Mesenchymal stem cell (in vitro differentiated cells and primary cell): ENCODE results near the gene ADAMTSL5.
"Not testable (repeated sequence)": the region's sequence is repeated elsewhere in the genome, so short reads cannot be mapped to it uniquely, and the experiment has no call there.

Experiments
- DNase-seq: peaks from one replicate; pipeline ENCODE4 v3.0.0-alpha.2; 2013
- H2AFZ ChIP-seq: one replicate; pipeline ENCODE4 v1.6.1; 2013; ENCODE audit warnings: low read depth, mild to moderate bottlenecking, control low read depth, inconsistent platforms, low read length, moderate library complexity
- H2AK5ac ChIP-seq: 2 replicates; pipeline ENCODE4 v1.6.1; 2013; ENCODE audit warnings: low read length, moderate library complexity, mild to moderate bottlenecking, inconsistent platforms; ENCODE audit not compliant: severe bottlenecking
- H2BK120ac ChIP-seq: one replicate; pipeline ENCODE4 v1.6.1; 2013; ENCODE audit warnings: low read depth, mild to moderate bottlenecking, inconsistent platforms, low read length, moderate library complexity
- H2BK12ac ChIP-seq, 2 experiments: one replicate each; pipeline ENCODE4 v1.6.1; 2013; ENCODE audit warnings: inconsistent platforms in 2 of 2, low read length in 2 of 2, mild to moderate bottlenecking in 2 of 2, moderate library complexity in 2 of 2, control low read depth in 1 of 2
- H2BK15ac ChIP-seq: one replicate; pipeline ENCODE4 v1.6.1; 2013; ENCODE audit warnings: mild to moderate bottlenecking, low read depth, inconsistent platforms; ENCODE audit not compliant: poor library complexity, severe bottlenecking
- H2BK5ac ChIP-seq: 2 replicates; pipeline ENCODE4 v1.6.1; 2013; ENCODE audit warnings: low read depth, mild to moderate bottlenecking, low read length, control low read depth, inconsistent platforms; ENCODE audit not compliant: poor library complexity, severe bottlenecking
- H3K14ac ChIP-seq, 2 experiments: one replicate each; pipeline ENCODE4 v1.6.1; 2013; ENCODE audit warnings: inconsistent platforms in 2 of 2, low read length in 2 of 2, control low read depth in 1 of 2, mild to moderate bottlenecking in 1 of 2, moderate library complexity in 1 of 2
- H3K18ac ChIP-seq, 2 experiments: one replicate each; pipeline ENCODE4 v1.6.1; 2013; ENCODE audit warnings: inconsistent platforms in 2 of 2, low read length in 2 of 2, control low read depth in 1 of 2, low read depth in 1 of 2, mild to moderate bottlenecking in 1 of 2
- H3K23ac ChIP-seq, 2 experiments: one replicate each; pipeline ENCODE4 v1.6.1; 2013; ENCODE audit warnings: inconsistent platforms in 2 of 2, low read length in 2 of 2, mild to moderate bottlenecking in 2 of 2, moderate library complexity in 2 of 2, control low read depth in 1 of 2
- H3K27ac ChIP-seq: 2 replicates; pipeline ENCODE4 v1.5.1; 2013; ENCODE audit warnings: mild to moderate bottlenecking, moderate library complexity, low read length, control low read depth, inconsistent platforms; ENCODE audit not compliant: poor library complexity, severe bottlenecking
- H3K27me3 ChIP-seq, 2 experiments: 2 replicates each; pipeline versions ENCODE4 v1.6.1 to v1.7.0; 2013; ENCODE audit warnings: low read length in 2 of 2, mild to moderate bottlenecking in 2 of 2, moderate library complexity in 2 of 2, control low read depth in 1 of 2, inconsistent platforms in 1 of 2; ENCODE audit not compliant: control insufficient read depth in 1 of 2, insufficient read depth in 1 of 2
- H3K36me3 ChIP-seq, 2 experiments: 2 replicates each; pipeline versions ENCODE4 v1.6.1 to v1.7.0; 2013; ENCODE audit warnings: low read length in 2 of 2, control low read depth in 1 of 2, inconsistent platforms in 1 of 2, low read depth in 1 of 2, mild to moderate bottlenecking in 1 of 2; ENCODE audit not compliant: insufficient read depth in 2 of 2, control insufficient read depth in 1 of 2
- H3K4ac ChIP-seq, 2 experiments: one replicate each; pipeline ENCODE4 v1.6.1; 2013; ENCODE audit warnings: inconsistent platforms in 2 of 2, low read length in 2 of 2, mild to moderate bottlenecking in 2 of 2, moderate library complexity in 2 of 2, control low read depth in 1 of 2, low read depth in 1 of 2
- H3K4me1 ChIP-seq: 2 replicates; pipeline ENCODE4 v1.6.1; 2013; ENCODE audit warnings: low read depth, low read length, control low read depth; ENCODE audit not compliant: control insufficient read depth, insufficient read depth
- H3K4me2 ChIP-seq: 2 replicates; pipeline ENCODE4 v1.6.1; 2013; ENCODE audit warnings: low read length, mild to moderate bottlenecking, inconsistent platforms; ENCODE audit not compliant: poor library complexity, severe bottlenecking
- H3K4me3 ChIP-seq, 2 experiments: 2 replicates each; pipeline versions ENCODE4 v1.5.1 to v1.7.0; 2013; ENCODE audit warnings: low read length in 2 of 2, mild to moderate bottlenecking in 2 of 2, control low read depth in 1 of 2, low read depth in 1 of 2; ENCODE audit not compliant: insufficient read depth in 1 of 2
- H3K79me1 ChIP-seq: replicated peaks from 2 replicates; pipeline ENCODE4 v1.6.1; 2013; ENCODE audit warnings: mild to moderate bottlenecking, control low read depth, low read length, inconsistent platforms; ENCODE audit not compliant: poor library complexity, severe bottlenecking
- H3K9ac ChIP-seq: 2 replicates; pipeline ENCODE4 v1.7.0; 2013; ENCODE audit warnings: mild to moderate bottlenecking, low read length, moderate library complexity
- H3K9me3 ChIP-seq: 2 replicates; pipeline ENCODE4 v1.7.0; 2013; ENCODE audit warnings: mild to moderate bottlenecking, low read length; ENCODE audit not compliant: control insufficient read depth
- H4K8ac ChIP-seq: one replicate; pipeline ENCODE4 v1.6.1; 2013; ENCODE audit warnings: inconsistent platforms, mild to moderate bottlenecking, low read length, moderate library complexity
- H4K91ac ChIP-seq: one replicate; pipeline ENCODE4 v1.6.1; 2013; ENCODE audit warnings: mild to moderate bottlenecking, low read length, inconsistent platforms
- WGBS: methylation state at CpG from one replicate; pipeline ENCODE4 v1.1.7; 2013; ENCODE audit warnings: mixed read lengths; 5-methylcytosine and 5-hydroxymethylcytosine counted together

ADAMTSL5 gene

DNA sequence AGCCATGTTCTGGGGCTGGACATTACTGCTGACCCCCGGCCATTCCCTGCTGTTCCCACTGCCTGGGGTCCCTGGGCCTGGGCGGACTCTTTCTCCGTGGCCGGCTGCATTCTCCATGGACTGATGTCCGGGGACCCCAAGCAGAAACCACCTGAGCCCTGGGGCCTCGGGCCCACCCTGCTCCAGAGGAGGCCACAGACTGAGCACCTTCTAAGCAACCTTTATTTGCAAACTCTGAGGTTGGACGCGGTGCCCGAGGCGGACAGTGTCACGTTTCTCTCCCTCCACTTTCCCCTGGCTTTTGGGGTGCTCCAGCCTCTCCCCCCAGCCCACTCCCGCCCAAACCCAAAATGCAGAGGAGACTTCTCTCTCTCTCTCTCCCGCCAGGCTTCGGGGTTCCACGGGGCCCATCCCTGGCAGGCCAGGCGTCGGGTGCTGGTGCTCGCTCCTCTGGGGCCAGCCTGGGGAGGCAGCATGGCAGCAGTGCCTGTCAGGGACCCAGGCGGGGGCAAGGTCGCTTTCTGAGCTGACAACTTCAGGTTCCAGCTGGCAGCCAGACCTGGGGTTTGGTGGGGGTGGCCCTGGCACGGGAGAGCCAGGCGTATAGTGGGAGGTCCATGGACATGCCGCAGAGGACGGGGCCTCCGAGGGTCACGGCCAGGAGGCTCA, 31.5 kb downstream of the ADAMTSL5 start:
- Histone ChIP-seq H3K14ac (no peak overlapping the region), H3K27ac (no peak overlapping the region), H3K4me2 (no peak overlapping the region), H3K23ac (no peak overlapping the region), H3K4me3 (no peak overlapping the region), H3K36me3 (peaks cover 5 to 18% of the 10 kb centered on the region in 2 experiments), H3K9me3 (no peaks in the 10 kb centered on the region), H3K9ac (no peak overlapping the region), H3K18ac (no peak overlapping the region), H2BK15ac (no peak overlapping the region), H2BK5ac (no peak overlapping the region), H2AK5ac (no peak overlapping the region), H2BK12ac (no peak overlapping the region), H3K4me1 (peaks cover 6% of the 10 kb centered on the region), H2AFZ (no peak overlapping the region), H3K27me3 (no peaks in the 10 kb centered on the region), H4K91ac (no peak overlapping the region), H4K8ac (no peak overlapping the region), H3K79me1 (peaks cover 5% of the 10 kb centered on the region), H2BK120ac (no peak overlapping the region), H3K4ac (no peak overlapping the region)
- no peak for DNase-seq
- 93% methylated on average over 26 of the region's 26 CpGs for WGBS

DNA sequence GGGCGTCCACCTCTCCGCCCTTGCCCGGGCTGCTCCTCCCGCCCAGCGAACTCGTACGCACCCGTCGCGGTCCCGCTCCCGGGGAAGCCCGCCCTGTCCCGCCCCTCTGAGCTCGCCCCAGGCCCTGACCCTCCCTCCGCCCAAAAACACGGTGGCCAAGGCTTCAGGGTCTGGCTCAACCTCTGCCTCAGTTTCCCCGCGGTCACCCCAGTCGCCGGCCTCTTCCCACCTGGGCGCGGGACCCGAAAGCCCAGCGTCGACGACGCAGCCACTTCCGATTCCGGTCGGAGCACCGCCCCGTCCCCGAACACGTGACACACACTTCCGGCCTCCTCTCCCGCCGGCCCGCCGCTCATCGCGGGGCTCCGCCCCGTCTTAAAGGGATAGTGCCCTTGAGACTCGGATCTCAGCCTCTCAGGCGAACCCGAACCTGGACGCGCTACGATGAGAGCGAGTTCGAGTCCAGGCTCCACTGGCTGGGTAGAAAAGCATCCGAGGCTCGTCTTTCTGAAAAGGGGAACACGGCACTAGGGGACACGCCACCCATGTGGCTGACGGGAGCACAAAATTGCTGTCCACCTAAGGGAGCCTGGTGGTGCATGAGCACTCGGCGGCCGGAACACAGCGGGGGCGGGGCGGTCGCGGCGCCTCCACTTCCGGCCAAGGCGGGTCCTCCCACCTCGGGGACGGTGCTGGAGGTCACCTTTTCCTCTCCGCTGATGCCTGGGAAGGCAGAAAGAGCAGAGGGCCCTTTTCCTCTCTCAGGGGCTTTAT, 33.7 kb downstream of the ADAMTSL5 start, which contains the start of gene C19orf25:
Gene C19orf25 (minus strand): TSS at position 282 of the 774 bp plus-strand sequence. CDS start 312 bp downstream, outside the sequence.
- Histone ChIP-seq H3K9me3 (no peaks in the 10 kb centered on the region), H3K14ac (peak within 1 kb of the TSS in 1 of 2 experiments; percentile 68), H3K36me3 (peaks cover 13 to 39% of the 10 kb centered on the region in 2 experiments), H3K27ac (peak within 1 kb of the TSS; percentile 53), H2BK120ac (no peak within 1 kb of the TSS), H3K27me3 (no peaks in the 10 kb centered on the region), H3K9ac (peak within 1 kb of the TSS; percentile 88), H4K8ac (peak within 1 kb of the TSS; percentile 99), H3K4ac (peak within 1 kb of the TSS; percentile 65 to 83), H2AFZ (peak within 1 kb of the TSS; percentile 97), H2BK5ac (no peak within 1 kb of the TSS), H3K18ac (peak within 1 kb of the TSS; percentile 92 to 94), H2BK15ac (no peak within 1 kb of the TSS), H3K23ac (no peak within 1 kb of the TSS), H3K4me2 (peak within 1 kb of the TSS; percentile 93), H2AK5ac (no peak within 1 kb of the TSS), H2BK12ac (peak within 1 kb of the TSS in 1 of 2 experiments; percentile 51), H3K4me3 (peak within 1 kb of the TSS; percentile 76 to 91), H4K91ac (peak within 1 kb of the TSS; percentile 93), H3K4me1 (peaks cover 12% of the 10 kb centered on the region), H3K79me1 (peaks cover 20% of the 10 kb centered on the region)
- under 1% methylated on average over 67 of the region's 71 CpGs for WGBS
- DNase-seq, result peak; percentile 93

DNA sequence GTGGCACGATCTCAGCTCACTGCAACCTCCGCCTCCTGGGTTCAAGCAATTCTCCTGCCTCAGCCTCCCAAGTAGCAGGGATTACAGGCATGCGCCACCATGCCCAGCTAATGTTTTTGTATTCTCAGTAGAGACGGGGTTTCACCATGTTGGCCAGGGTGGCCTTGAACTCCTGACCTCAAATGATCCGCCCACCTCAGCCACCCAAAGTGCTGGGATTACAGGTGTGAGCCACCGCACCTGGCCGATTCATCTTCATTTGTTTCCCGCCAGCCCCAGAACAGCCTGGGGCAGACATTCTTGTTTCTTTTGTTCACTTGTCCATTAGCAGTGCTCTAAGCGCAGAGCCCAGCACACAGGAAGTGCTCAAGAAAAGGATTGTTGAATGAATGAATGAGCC, 35.8 kb downstream of the ADAMTSL5 start:
- H3K4ac ChIP-seq, H4K91ac ChIP-seq, H3K14ac ChIP-seq, H3K23ac ChIP-seq, H2BK15ac ChIP-seq, H2BK120ac ChIP-seq, H2BK5ac ChIP-seq, H3K18ac ChIP-seq, H2AK5ac ChIP-seq, H3K4me2 ChIP-seq, H2BK12ac ChIP-seq, DNase-seq, H3K4me3 ChIP-seq, H2AFZ ChIP-seq, H3K9me3 ChIP-seq, H3K27ac ChIP-seq, H4K8ac ChIP-seq, H3K9ac ChIP-seq: not testable (repeated sequence)
- Histone ChIP-seq H3K36me3 (peaks cover 13 to 41% of the 10 kb centered on the region in 2 experiments), H3K79me1 (peaks cover 30% of the 10 kb centered on the region), H3K4me1 (peaks cover 22% of the 10 kb centered on the region), H3K27me3 (peaks cover 8 to 15% of the 10 kb centered on the region in 2 experiments)
- 98% methylated on average over 9 of the region's 9 CpGs for WGBS

DNA sequence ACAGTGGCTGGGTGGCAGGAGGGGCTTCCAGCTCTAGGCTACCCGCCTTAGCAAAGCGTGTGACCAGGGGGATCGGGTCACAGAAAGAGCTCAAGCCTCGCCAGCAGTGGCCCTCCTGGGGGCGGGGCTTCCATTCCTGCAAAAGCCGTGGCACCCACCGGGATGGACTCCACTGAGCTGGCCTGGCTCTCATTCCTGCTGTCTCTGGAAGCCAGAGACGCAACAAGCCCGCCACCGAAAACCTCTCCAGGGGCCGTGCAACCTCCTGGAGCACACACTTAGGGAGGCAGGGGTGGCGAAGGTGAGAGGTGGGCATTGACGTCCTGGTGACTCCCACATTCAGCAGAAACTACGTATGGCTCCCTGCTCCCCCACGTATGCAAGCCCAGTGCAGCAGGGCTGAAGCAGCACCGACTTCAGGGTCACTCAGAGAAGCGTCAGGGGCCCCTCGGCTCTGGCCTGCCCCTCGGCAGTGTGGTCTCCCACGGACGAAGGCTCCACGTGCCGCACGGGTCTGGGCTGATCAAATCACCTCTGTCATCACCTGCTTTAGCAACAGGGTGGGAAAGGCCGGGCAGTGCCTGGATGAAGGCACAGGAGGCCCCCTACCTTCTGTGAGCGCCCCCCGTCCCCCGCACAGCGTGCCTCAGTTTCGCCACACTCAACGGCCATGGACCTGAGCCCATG, 36.9 kb downstream of the ADAMTSL5 start:
- Histone ChIP-seq H3K79me1 (peaks cover 38% of the 10 kb centered on the region), H3K14ac (no peak overlapping the region), H2BK15ac (no peak overlapping the region), H3K4me1 (peaks cover 31% of the 10 kb centered on the region), H3K27ac (no peak overlapping the region), H3K4ac (no peak overlapping the region), H3K27me3 (peaks cover 20 to 27% of the 10 kb centered on the region in 2 experiments), H4K91ac (no peak overlapping the region), H2BK5ac (no peak overlapping the region), H3K9ac (no peak overlapping the region), H3K4me3 (no peak overlapping the region), H4K8ac (no peak overlapping the region), H2BK12ac (no peak overlapping the region), H2AK5ac (no peak overlapping the region), H3K18ac (no peak overlapping the region), H3K4me2 (no peak overlapping the region), H2BK120ac (no peak overlapping the region), H3K23ac (no peak overlapping the region), H3K9me3 (no peaks in the 10 kb centered on the region), H3K36me3 (peaks cover 13 to 38% of the 10 kb centered on the region in 2 experiments), H2AFZ (no peak overlapping the region)
- no peak for DNase-seq
- 95% methylated on average over 31 of the region's 31 CpGs for WGBS
